Measurements from ENCODE around the gene PIK3CA.
"Not testable (repeated sequence)": the region's sequence is repeated elsewhere in the genome, so short reads cannot be mapped to it uniquely, and the experiment has no call there.

The PIK3CA gene

GRCh38 chr3:179265092-179265491, 116.9 kb downstream of the PIK3CA start:
- no peak for DNase-seq

GRCh38 chr3:179265875-179266274, 117.7 kb downstream of the PIK3CA start:
- DNase-seq: no peak

DNA sequence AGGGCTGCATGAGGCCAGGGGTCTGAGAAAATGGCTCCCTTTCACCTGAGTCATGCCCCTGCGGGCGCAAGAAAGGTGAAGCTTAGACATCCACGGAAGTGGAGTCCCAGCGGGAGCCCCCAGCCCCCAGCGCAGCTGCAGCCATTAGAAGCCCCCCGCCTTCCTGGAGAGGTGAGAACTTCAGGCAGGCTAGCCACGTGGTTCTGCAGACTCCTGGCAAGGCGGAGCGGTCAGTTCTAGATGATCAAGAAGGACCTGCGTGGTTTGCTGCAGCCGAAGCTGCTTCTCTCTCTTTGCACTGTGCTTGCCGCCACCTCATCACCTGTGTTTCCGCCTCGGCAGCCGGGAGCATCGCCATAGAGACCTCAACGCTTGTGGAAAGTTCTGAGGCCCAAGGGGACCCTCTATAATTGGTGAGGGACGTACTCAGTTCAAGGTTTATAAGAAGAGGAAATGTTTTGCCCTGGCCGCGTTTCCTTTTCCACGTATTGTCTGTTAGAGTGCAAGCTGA, 118.6 kb downstream of the PIK3CA start:
- DNase-seq: no peak

DNA sequence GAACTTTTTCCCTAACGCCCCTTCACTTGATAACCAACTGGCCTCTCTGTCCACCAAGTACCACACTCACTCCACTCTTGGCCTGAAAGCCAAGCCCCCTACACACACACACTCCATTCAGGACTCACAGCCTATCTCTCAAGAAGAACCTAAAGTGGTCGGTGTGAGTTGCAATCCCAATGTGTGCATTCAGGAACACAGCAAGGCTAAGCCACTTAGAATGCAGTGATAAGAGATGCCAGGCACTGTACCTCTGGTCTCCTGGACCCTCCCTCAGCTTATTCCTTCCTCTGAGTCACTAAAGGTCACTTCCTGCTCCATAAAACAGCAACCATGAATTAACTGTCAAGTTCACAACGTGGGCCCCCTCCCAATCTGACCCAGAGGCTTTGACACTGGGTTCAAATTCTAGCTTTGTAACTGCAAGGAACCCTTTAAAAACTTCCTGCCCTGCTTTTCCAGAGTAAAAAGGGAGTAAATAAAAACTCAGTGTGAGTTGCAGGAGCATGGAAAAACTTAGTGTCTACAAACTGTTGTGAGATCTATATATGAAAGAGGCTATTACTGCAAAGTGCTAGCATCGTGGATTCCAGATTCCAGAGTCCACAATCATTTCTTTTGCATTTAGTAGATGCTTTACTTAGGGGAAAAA, 120.4 kb downstream of the PIK3CA start:
- no peak for DNase-seq

GRCh38 chr3:179269152-179269707, 121.1 kb downstream of the PIK3CA start:
- DNase-seq: no peak

GRCh38 chr3:179272385-179272784, 124.2 kb downstream of the PIK3CA start:
- peak; percentile 9 for DNase-seq

- DNase-seq: not testable (repeated sequence)
These were observed 126.3 kb downstream of the PIK3CA start for GRCh38 chr3:179274434-179274833.

GRCh38 chr3:179276001-179276400, 127.8 kb downstream of the PIK3CA start:
- DNase-seq: no peak

DNA sequence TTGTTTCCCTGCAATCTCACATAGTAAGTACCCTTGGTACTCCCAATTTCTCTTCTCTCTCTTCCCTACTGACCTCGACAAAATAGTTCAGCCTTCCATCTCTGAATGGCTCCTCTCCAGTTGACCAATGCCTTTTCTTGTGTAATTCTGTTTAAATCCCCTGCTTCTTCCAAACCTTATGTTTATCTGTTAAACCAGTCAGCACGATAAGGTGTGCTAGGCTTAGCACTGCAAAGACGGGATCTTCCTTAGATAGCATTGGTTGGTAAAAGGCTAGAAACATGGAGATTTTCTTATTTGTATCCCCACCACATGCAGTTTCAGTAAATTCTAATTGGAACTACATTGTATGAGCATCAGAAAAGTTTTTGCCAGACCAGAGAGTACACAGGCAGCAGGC, 128.6 kb downstream of the PIK3CA start:
- no peak for DNase-seq

DNA sequence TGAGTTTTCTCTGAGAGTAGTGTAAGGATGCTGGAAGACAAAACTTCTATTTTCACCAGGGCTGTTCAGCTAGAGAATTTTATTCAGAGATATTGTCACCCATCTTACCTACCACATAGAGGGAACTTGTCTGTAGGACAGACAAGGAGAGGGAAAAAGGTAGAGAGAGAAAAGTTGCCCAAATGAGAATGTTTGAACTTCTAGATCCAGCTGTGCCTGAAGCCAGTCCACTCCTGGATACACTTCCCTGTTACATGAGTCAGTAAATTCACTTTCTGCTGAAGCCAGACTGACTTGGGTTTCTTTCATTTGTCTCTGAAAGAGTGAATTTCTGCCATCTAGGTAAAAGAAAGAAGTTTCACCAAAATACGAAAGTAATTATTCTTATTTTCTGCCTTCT, 130.0 kb downstream of the PIK3CA start:
- DNase-seq: no peak

GRCh38 chr3:179278932-179279693, 131.0 kb downstream of the PIK3CA start:
- no peak for DNase-seq

DNA sequence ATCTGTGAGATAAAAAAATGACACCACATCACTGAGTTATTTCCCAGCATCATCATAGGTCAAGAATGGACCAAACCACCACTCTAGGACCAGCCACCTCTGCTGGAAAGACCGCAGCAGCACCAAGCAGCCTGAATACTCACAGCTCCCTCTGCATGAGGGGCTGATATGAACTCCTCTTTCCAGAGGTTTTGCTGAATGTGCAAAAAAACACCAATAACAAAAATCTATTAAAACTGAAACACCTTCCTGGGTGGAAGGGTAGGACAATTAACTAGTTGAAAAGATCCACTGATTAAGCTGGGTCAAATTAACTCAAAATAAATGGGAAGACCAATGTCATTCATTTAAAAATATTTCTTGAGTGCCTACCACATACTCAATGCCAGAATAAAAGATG, 131.7 kb downstream of the PIK3CA start:
- no peak for DNase-seq

DNA sequence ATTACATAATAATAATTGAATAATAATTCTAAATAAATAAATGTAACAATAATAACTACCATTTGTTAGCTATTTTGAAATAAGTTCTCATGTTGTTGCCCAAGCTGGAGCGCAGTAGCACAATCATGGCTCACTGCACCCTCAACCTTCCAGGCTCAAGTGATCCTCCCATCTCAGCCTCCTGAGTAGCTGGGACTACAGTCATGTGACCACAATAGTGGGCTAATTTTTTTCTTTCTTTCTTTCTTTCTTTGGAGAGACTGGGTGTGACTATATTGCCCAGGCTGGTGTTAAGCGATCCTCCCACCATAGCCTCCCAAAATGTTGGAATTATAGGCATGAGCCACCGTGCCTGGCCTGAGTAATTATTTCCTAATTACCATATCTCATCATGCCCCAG, 133.7 kb downstream of the PIK3CA start:
- DNase-seq: no peak

DNA sequence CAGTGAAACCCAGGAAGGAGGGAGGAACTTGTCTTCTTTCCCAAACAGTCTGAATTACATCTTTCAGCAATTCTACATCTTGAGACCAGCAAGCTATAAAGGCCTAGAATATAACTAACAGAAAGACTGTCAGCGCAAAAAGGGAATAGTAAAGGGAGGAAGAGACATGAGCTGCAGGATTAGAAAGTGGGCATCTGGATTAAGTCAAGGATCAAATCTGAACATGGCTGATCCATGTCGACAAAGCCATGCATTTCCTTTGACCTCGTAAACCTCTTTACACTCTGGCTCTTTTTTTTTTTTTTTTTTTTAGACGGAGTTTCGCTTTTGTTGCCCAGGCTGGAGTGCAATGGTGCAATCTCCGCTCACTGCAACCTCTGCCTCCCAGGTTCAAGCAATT, 138.2 kb downstream of the PIK3CA start:
- DNase-seq: no peak

GRCh38 chr3:179288845-179289244, 140.7 kb downstream of the PIK3CA start:
- no peak for DNase-seq

GRCh38 chr3:179289295-179289694, 141.1 kb downstream of the PIK3CA start:
- DNase-seq: no peak

Data from suppressor macrophage treated with lipopolysaccharide for 4 hours (primary cell).